HPDE6-E6E7 (cell line): ENCODE results near the gene RAD51B.

Experiments used
- DNase-seq: peaks from one replicate; pipeline ENCODE4 v3.0.0; 2011; ENCODE audit warnings: missing footprints; ENCODE audit errors: extremely low spot score

Gene RAD51B

DNA sequence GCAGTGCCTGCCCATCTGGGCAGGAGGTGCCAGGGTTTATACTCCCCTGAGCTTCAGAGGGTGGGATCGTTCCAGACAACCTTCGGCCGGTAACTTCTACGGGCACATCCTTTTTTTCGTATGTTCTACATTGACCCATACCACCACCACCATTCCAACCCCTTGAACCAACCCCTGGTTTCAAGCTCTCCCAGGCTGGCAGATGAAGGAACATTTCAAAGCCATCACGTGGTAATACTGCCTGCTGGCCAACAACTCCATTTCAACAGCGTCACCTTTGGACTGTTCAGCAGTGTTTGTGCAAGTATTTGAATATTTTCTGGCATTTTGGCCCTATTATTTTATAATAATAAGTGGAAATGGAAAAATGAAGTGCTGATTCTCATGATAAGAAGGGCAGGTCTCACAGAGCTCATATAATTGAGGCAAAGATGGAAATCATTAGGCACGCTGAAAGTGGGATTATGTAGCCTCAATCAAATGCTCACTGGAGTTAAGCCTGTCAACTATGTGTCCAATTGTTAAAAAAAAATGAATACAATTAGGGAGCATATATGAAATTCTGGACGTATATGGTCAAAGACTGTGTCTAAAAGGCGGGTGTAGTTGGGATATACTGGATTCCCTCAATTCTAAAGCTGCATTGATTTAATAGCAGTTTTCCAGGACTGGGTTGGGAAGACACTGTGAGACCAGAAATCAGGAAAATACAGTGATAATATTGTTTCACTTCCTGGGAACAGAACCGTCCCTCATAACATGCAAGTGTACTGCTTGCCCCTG is 811.2 kb downstream of the RAD51B start:
- DNase-seq: no peak

GRCh38 chr14:68631394-68632053 is 811.9 kb downstream of the RAD51B start:
- no peak for DNase-seq

GRCh38 chr14:68632054-68632895 is 812.7 kb downstream of the RAD51B start:
- DNase-seq: no peak

- no peak for DNase-seq
Observed at GRCh38 chr14:68633131-68633991, 813.8 kb downstream of the RAD51B start.

DNA sequence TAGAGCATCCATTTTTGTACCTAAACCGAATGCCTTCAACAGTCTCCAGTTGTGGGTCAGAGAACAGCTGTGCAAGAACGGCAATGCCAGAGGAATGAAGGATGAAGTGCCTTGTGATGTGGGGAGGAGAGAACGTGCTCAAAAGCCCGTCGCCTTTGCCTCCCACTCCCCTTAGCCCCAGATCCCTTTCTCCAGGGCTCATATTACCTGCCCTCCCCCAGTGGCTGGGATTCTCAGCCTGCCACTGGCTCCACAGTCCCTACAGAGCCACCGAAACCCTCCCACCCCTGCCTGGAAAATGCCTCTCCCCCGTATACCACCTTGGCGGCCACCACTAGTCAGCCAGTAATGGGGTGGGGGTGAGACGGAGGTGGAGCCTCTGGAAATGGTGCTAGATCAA is 814.8 kb downstream of the RAD51B start:
- no peak for DNase-seq

DNA sequence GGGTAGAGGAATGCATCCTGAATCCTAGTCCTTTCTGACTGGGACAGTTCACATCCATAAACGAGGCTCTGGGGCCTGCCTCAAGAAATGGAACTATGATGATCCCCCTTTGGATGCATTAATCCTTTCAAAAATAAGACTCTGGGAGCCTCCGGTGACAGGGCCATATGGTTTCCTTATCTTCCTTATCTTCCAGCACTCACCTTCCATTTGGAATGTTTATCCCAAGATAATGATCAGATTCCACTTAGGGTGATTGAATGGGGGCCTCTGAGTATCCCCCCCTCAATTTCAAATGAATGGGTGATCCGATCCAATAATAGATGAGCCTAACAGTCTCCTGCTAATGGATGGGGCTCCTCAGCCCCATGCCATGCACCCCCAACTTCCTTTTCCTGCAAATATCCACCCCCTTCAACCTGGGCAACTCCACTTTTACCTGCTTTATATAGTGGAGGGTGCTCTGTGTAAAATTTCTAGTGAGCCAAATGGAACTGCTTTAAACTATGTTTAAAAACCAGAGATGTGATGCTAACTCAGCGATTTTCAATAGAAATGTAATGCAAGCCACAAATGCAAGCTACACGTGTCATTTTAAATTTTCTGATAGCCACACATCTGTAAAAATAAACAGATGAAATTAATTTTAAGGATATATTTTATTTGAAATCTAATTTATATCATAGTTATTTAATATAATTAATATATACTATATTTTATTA is 815.5 kb downstream of the RAD51B start:
- DNase-seq: no peak

DNA sequence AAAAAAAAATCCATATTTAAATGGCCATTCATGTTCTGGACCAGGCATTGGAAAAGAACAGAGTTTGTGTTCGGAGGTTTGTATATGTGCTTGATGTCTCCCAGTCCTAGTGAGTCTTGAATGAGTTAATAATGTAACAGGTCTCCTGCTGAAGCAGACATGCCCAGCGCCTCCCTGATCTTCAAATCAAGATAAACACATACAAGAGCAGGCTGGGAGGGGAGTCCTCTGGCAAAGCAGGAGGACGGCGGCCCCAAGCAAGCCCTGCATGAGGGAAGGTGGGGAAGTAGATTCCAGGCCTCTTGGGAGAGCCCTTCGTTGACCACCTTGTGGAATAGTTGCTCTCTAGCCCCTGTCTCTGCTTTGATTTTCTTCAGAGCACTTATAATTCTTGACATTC is 817.0 kb downstream of the RAD51B start:
- DNase-seq: no peak

GRCh38 chr14:68637106-68638021 is 817.8 kb downstream of the RAD51B start:
- no peak for DNase-seq

GRCh38 chr14:68638141-68638999 is 818.8 kb downstream of the RAD51B start:
- DNase-seq: no peak

DNA sequence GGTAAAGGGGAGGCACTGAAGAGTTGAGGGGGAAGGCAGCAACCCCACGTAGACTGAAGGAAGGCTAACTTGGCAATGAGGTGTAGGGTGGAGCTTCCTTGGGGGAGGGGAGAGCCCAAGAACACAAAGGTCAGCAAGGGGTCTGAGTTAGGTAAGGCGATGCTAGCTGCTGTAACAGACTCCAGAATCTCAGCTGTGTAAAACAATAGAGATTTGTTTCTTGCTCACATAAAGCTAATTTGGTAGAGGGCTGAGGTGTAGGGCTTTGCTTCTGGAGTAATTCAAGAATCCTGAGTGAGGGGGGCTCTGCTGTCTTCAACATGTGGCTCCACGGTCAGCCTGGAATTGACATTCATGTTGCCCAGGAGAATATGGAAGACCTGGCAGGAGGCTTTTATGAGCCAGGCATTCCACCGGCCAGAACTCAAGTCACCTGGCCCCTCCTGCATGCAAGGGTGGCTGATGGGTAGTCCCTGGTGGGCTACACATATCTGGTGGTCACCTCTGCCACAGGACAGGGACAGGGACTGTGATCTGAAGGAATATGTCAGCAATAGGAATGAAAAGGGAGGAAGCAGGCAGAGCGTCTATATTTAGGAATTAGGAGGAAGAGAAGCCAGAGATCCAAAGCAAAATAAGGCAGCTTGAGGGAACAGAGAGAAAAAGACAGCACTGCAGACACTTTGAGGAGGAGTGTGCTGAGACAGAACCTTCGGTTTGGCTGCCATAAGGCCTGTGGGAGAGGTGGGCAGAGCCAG is 819.6 kb downstream of the RAD51B start:
- DNase-seq: no peak

DNA sequence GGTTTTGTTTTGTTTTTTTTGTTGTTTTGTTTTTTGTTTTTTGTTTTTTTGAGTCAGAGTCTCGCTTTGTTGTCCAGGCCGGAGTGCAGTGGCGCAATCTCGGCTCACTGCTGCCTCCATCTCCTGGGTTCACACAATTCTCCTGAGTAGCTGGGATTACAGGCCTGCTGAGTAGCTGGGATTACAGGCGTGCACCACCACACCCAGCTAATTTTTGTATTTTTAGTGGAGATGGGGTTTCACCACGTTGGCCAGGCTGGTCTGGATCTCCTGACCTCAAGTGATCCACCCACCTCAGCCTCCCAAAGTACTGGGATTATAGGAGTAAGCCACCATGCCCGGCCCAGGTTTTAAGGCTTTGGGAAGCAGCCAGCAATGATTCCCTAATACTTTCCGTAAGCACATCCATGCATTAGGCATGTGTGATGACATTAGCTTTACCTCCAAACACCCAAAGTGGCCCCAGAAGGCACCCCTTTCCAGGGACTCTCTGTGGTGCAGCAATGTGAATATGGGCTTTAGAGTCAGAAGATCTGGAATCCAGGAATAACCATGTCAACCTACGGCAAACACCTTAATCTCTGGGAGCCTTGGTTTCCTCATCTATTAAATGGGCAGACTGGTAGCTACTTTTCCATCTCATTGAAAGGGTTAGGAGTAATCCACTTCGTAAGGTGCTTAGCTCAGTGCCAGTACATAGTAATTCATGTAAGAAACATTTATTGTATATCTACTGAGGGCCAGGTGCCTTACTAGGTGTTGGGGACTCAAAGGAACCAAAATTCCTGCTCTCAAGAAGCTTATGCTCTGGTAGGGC is 820.4 kb downstream of the RAD51B start:
- no peak for DNase-seq

GRCh38 chr14:68643673-68644072 is 824.1 kb downstream of the RAD51B start:
- no peak for DNase-seq

GRCh38 chr14:68644101-68644500 is 824.5 kb downstream of the RAD51B start:
- DNase-seq: no peak

- DNase-seq: no peak
Observed at GRCh38 chr14:68645371-68645770, 825.8 kb downstream of the RAD51B start.

GRCh38 chr14:68649476-68650189 is 830.1 kb downstream of the RAD51B start:
- DNase-seq: no peak

DNA sequence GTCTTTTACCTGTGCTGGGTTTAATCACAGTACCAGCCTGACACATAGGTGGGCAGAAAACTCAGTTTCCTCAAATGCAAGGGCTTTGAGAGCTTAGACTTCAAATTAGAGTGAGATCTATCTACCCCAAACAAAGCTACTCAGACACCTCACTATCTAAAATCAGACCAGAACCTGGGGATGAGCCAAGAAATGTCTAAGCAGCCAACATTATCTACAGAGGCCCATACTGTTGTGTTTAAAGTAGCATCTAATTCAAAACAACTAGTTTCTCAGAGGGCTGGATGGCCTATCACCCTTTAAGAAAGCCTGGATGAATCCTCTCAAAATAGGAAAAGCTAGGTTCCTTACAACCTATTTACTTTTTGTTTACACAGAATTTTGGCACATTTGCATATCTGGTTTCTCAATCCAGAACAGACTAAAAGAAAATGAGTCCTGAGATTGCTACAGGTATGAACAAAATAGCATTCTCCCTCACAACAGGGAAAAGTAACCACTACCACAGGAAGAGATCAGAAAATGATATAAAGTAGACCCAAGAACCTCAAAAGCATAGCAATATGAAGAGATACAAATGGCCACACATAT is 830.9 kb downstream of the RAD51B start:
- no peak for DNase-seq
